ENCODE measurements around the gene SLC9A7. TPM values are rescaled to one million over a fixed set of nuclear protein-coding genes. Genes with fewer than 3 reads are reported as not detected.

The SLC9A7 gene
- total and polyA plus RNA-seq, 2 experiments from 2014 or later = 2.5 to 15.4 TPM

- no peak for TF ChIP-seq ZNF462 (CRISPR knock-in tag; IDR thresholded peaks at IDR 0.05)
- no peak for TF ChIP-seq ZNF114 (CRISPR knock-in tag; IDR thresholded peaks at IDR 0.05)
Measured at GRCh38 chrX:46681849-46682248, 77.1 kb downstream of the SLC9A7 start (continued).

GRCh38 chrX:46678232-46678631, 80.7 kb downstream of the SLC9A7 start:
- no peaks in the 10 kb centered on the region for H3K79me2 ChIP-seq (replicated peaks; ENCODE audit: insufficient read depth)
- H3K36me3 Mint-ChIP-seq (ENCODE audit: low read depth) = peaks cover 7% of the 10 kb centered on the region; the same call in 2 of the 3 replicates
- H3F3A ChIP-seq (replicated peaks; ENCODE audit: low read depth) = no peaks in the 10 kb centered on the region
- DNase-seq (ENCODE audit: low spot score) (no peak), ATAC-seq (no peak)
- no peak overlapping the region for H2AFZ ChIP-seq
- H3K4me1 ChIP-seq (ENCODE audit: insufficient read depth) = no peaks in the 10 kb centered on the region
- H3K9me3 Mint-ChIP-seq = no peaks in the 10 kb centered on the region
- H3K4me2 ChIP-seq = no peak overlapping the region
- H3K4me3 Mint-ChIP-seq = no peak overlapping the region
- H3K4me3 ChIP-seq = no peak overlapping the region
- H3K27ac Mint-ChIP-seq = no peak overlapping the region
- H3K9me2 ChIP-seq (ENCODE audit: insufficient read depth) = no peaks in the 10 kb centered on the region
- no peaks in the 10 kb centered on the region for H3K27me3 ChIP-seq (ENCODE audit: insufficient read depth)
- peaks cover 3% of the 10 kb centered on the region; the same call in 2 of the 3 replicates for H3K4me1 Mint-ChIP-seq
- no peak overlapping the region for H3K27ac ChIP-seq (ENCODE audit: low read depth)
- H3K27me3 Mint-ChIP-seq (ENCODE audit: insufficient read depth, low read depth, poor library complexity) = no peaks in the 10 kb centered on the region
- H4K20me1 ChIP-seq (replicated peaks; ENCODE audit: insufficient read depth) = no peaks in the 10 kb centered on the region
- H3K36me3 ChIP-seq (ENCODE audit: insufficient read depth) = no peaks in the 10 kb centered on the region
- TF ChIP-seq CTCF (conservative IDR thresholded peaks at IDR 0.05; ENCODE audit: low read depth in 2 of 2) (no peak), JUNB (IDR thresholded peaks at IDR 0.05; ENCODE audit: unreplicated experiment) (no peak), STAT1 (IDR thresholded peaks at IDR 0.05; ENCODE audit: unreplicated experiment) (no peak), REST (IDR thresholded peaks at IDR 0.05; ENCODE audit: unreplicated experiment) (no peak), ZNF331 (CRISPR knock-in tag; IDR thresholded peaks at IDR 0.05; ENCODE audit: low read depth) (no peak), POLR2AphosphoS5 (IDR thresholded peaks at IDR 0.05; ENCODE audit: low read depth) (no peak)

Measured in GM23338 (cell line).